B cell (primary cell): ENCODE measurements around the gene POLA2. TPM values are rescaled to one million over a fixed set of nuclear protein-coding genes. Genes with fewer than 3 reads are reported as not detected.

Experiments
- ATAC-seq: fragments of 200-7000 bp; cut with Tn5 transposase; one replicate; pipeline ENCODE4 v1.10.0; 2021; ENCODE audit warnings: low read depth, mild to moderate bottlenecking, moderate number of reproducible peaks, moderate library complexity
- CTCF ChIA-PET: fragments of 350-600 bp; sonication (Branson Sonifier 250); formaldehyde crosslinking; loops from one replicate; lab custom pipeline; 2021; ENCODE audit warnings: antibody characterized with exemption, inconsistent platforms; lab: Charles Lee
- POLR2A ChIA-PET: fragments of 350-600 bp; sonication (Branson Sonifier 250); formaldehyde crosslinking; loops from one replicate; lab custom pipeline; 2021; ENCODE audit warnings: antibody characterized with exemption; lab: Charles Lee
- DNase-seq: peaks from one replicate; pipeline ENCODE4 v3.0.0; 2013
- H2AFZ ChIP-seq: 2 replicates; pipeline ENCODE4 v1.6.1; 2012; ENCODE audit warnings: mild to moderate bottlenecking, low read depth, low read length; ENCODE audit not compliant: insufficient read depth, poor library complexity, severe bottlenecking
- H3K27ac ChIP-seq, 2 donors: 1 replicate in 1 of 2; 2 replicates in 1 of 2; pipeline ENCODE4 v1.5.1; 2012 to 2013; ENCODE audit warnings: low read length in 2 of 2, mild to moderate bottlenecking in 2 of 2, moderate library complexity in 1 of 2
- H3K27me3 ChIP-seq, 4 experiments: fragments of 200-600 bp in 1 of 4; sonication (generic) in 1 of 4; replicated peaks in 1 of 4; 1 replicate in 2 of 4; 2 replicates in 2 of 4; pipeline versions ENCODE4 v1.6.1 to v1.7.0; 2013 to 2016; ENCODE audit warnings: low read length in 3 of 4, mild to moderate bottlenecking in 2 of 4, mixed read lengths in 1 of 4, moderate library complexity in 1 of 4; ENCODE audit not compliant: insufficient read depth in 4 of 4, control insufficient read depth in 3 of 4; ENCODE audit errors: control extremely low read depth in 1 of 4
- H3K36me3 ChIP-seq, 2 experiments: replicated peaks in 1 of 2; 1 replicate in 1 of 2; 2 replicates in 1 of 2; pipeline versions ENCODE4 v1.6.1 to v1.7.1; 2013; ENCODE audit warnings: low read length in 1 of 2; ENCODE audit not compliant: insufficient read depth in 2 of 2, control insufficient read depth in 1 of 2; ENCODE audit errors: control extremely low read depth in 1 of 2, extremely low read depth in 1 of 2
- H3K4me1 ChIP-seq, 2 donors: fragments of 200-600 bp in 1 of 2; sonication (generic) in 1 of 2; 1 replicate in 1 of 2; 2 replicates in 1 of 2; pipeline versions ENCODE4 v1.5.1 to v1.6.1; 2013 to 2017; ENCODE audit warnings: low read length in 2 of 2; ENCODE audit not compliant: control insufficient read depth in 2 of 2, insufficient read depth in 2 of 2
- H3K4me2 ChIP-seq: replicated peaks from 2 replicates; pipeline ENCODE3; 2012; ENCODE audit warnings: mild to moderate bottlenecking, low read depth, low read length; ENCODE audit not compliant: poor library complexity, severe bottlenecking
- H3K4me3 ChIP-seq, 5 experiments: fragments of 200-600 bp in 1 of 5; sonication (generic) in 1 of 5; 1 replicate in 3 of 5; 2 replicates in 2 of 5; pipeline versions ENCODE4 v1.5.1 to v1.7.0; 2011 to 2016; ENCODE audit warnings: low read length in 4 of 5, mild to moderate bottlenecking in 4 of 5, low read depth in 2 of 5, control low read depth in 1 of 5, moderate library complexity in 1 of 5; ENCODE audit not compliant: insufficient read depth in 1 of 5; ENCODE audit errors: control extremely low read depth in 1 of 5, extremely low read depth in 1 of 5
- H3K79me2 ChIP-seq: fragments of 200-600 bp; sonication (generic); one replicate; pipeline ENCODE4 v1.6.0; 2016; ENCODE audit warnings: low read length; ENCODE audit not compliant: control insufficient read depth, insufficient read depth
- H3K9ac ChIP-seq: fragments of 200-600 bp; sonication (generic); 2 replicates; pipeline ENCODE4 v1.6.1; 2017; ENCODE audit warnings: mild to moderate bottlenecking, low read length, moderate library complexity
- H3K9me3 ChIP-seq, 3 donors: one replicate each; pipeline versions ENCODE4 v1.6.1 to v1.7.1; 2013; ENCODE audit warnings: low read length in 2 of 3; ENCODE audit not compliant: control insufficient read depth in 2 of 3, insufficient read depth in 1 of 3; ENCODE audit errors: control extremely low read depth in 1 of 3
- H4K20me1 ChIP-seq: 2 replicates; pipeline ENCODE4 v1.6.0; 2012; ENCODE audit warnings: mild to moderate bottlenecking, low read length; ENCODE audit not compliant: insufficient read depth, control insufficient read depth, poor library complexity, severe bottlenecking
- H3K27ac Mint-ChIP-seq: one replicate; pipeline ENCODE4 v1.8.0; 2021; ENCODE audit warnings: mixed read lengths
- H3K27me3 Mint-ChIP-seq: one replicate; pipeline ENCODE4 v1.8.0; 2021; ENCODE audit warnings: mixed read lengths
- H3K4me1 Mint-ChIP-seq: one replicate; pipeline ENCODE4 v1.8.0; 2021; ENCODE audit warnings: mixed read lengths
- H3K4me3 Mint-ChIP-seq: one replicate; pipeline ENCODE4 v1.8.0; 2021; ENCODE audit warnings: mixed read lengths
- H3K9me3 Mint-ChIP-seq: one replicate; pipeline ENCODE4 v1.8.0; 2022; ENCODE audit warnings: mixed read lengths; ENCODE audit not compliant: insufficient read depth
- EZH2 ChIP-seq: IDR thresholded peaks from 2 replicates; pipeline ENCODE4 v1.6.1; 2012; ENCODE audit warnings: borderline replicate concordance, low read depth, mild to moderate bottlenecking, moderate library complexity, low read length; ENCODE audit not compliant: insufficient read depth, poor library complexity, severe bottlenecking
- WGBS: methylation state at CpG from one replicate; pipeline ENCODE4 v1.1.5; 2013; ENCODE audit warnings: missing lambda C conversion rate; ENCODE audit not compliant: insufficient coverage; 5-methylcytosine and 5-hydroxymethylcytosine counted together
- intact Hi-C: fragments of 100-400 bp; cut with micrococcal nuclease; formaldehyde crosslinking; loops from one replicate; pipeline ENCODE4 v1.10.0; 2022
- polyA plus RNA-seq: library from polyadenylated mRNA; depleted of rRNA; stranded (reverse); fragments of >200 nt; gene quantifications from 2 replicates; pipeline ENCODE4 v1.2.3, GENCODE V29; 2012
- total RNA-seq, 2 donors: library from RNA; stranded (reverse); fragments of 120-200 nt in 1 of 2; gene quantifications; 1 replicate in 1 of 2; 2 replicates in 1 of 2; pipeline versions ENCODE4 v1.2.3 to v1.2.4, GENCODE V29; 2013 to 2022
- TF ChIP-seq, protein P1 (sequence below): fragments of 200-600 bp; IDR thresholded peaks from one replicate; pipeline ENCODE4 v1.8.0; 2022; ENCODE audit warnings: antibody characterized with exemption, mild to moderate bottlenecking

POLA2 gene
- total and polyA plus RNA-seq, 2 donors (not counting 1 experiment from before 2014, with no cell fraction given): 13.0 to 28.7 TPM

DNA sequence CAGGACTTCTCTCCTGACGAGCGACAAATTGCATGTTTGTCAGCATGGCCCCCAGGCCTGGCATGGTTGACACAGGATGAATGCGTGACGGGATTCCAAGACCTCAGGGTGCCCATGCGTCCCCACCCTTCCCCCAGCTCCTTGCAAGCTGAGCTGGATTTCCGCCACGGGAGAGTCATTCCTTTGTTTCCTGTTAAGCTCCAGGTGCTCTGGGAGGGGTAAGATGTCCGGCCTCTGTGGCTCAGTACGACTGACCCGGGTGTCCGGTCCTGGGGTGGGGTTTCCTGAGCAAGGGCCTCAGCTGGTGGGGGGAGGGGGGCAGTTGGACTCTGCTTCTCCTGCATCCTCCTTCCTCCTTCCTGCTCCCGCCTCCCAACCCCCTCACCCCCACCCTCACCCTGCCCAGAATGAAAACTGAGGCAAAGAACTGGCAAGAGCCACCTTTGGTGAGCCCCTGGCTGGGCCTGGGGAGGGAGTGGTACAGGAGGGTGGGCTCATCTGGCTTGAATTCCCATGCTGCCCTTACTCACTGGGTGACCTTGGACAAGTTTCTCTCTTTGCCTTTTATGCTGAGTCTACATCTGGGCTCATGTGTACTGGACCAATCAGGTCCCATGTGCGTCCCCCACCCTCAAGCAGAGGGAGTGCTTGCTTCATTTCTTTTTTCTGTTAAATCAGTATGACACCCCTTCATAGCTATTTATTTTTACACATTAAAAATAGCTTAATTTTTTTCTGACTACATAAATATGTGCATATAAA lies 55.4 kb downstream of the POLA2 start:
- H3K4me1 Mint-ChIP-seq: peaks cover 10% of the 10 kb centered on the region
- Histone ChIP-seq H3K4me3 (no peak overlapping the region), H3K79me2 (no peaks in the 10 kb centered on the region), H3K27me3 (peaks cover 0 to 12% (median 5%) of the 10 kb centered on the region in 4 experiments), H3K27ac (no peak overlapping the region), H3K9ac (no peak overlapping the region), H2AFZ (no peak overlapping the region), H3K4me1 (peaks cover 8 to 17% of the 10 kb centered on the region in 2 donors), H3K36me3 (no peaks in the 10 kb centered on the region), H3K9me3 (no peaks in the 10 kb centered on the region), H3K4me2 (no peak overlapping the region), H4K20me1 (no peaks in the 10 kb centered on the region)
- no peak overlapping the region for H3K4me3 Mint-ChIP-seq
- H3K27me3 Mint-ChIP-seq: peaks cover 9% of the 10 kb centered on the region
- POLR2A ChIA-PET: interaction anchor here (0.6 kb wide), 1 partner anchor 1149 kb away, joined by 8 read pairs; no protein-coding TSS in a partner anchor
- no peak for ATAC-seq
- intact Hi-C loops: loop anchor here (5.0 kb wide), 1 partner anchor 55 kb away; the partner anchor contains the start of gene POLA2
- CTCF ChIA-PET: interaction anchor here (1.1 to 7.4 kb wide), 14 partner anchors 13 to 235 kb away, joined by 3 to 214 read pairs (median 6); partner anchors contain the start of gene DPF2
- WGBS: 92% methylated on average over 4 of the region's 13 CpGs
- DNase-seq: no peak
- H3K9me3 Mint-ChIP-seq: no peaks in the 10 kb centered on the region
- TF ChIP-seq, protein P1, sequence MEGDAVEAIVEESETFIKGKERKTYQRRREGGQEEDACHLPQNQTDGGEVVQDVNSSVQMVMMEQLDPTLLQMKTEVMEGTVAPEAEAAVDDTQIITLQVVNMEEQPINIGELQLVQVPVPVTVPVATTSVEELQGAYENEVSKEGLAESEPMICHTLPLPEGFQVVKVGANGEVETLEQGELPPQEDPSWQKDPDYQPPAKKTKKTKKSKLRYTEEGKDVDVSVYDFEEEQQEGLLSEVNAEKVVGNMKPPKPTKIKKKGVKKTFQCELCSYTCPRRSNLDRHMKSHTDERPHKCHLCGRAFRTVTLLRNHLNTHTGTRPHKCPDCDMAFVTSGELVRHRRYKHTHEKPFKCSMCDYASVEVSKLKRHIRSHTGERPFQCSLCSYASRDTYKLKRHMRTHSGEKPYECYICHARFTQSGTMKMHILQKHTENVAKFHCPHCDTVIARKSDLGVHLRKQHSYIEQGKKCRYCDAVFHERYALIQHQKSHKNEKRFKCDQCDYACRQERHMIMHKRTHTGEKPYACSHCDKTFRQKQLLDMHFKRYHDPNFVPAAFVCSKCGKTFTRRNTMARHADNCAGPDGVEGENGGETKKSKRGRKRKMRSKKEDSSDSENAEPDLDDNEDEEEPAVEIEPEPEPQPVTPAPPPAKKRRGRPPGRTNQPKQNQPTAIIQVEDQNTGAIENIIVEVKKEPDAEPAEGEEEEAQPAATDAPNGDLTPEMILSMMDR: no peak
- no peak for TF ChIP-seq EZH2
- H3K27ac Mint-ChIP-seq: no peak overlapping the region
